ENCODE results near the gene IDH3G. TPM values are rescaled to one million over a fixed set of nuclear protein-coding genes. Genes with fewer than 3 reads are reported as not detected.
"Not testable (repeated sequence)": the region's sequence is repeated elsewhere in the genome, so short reads cannot be mapped to it uniquely, and the experiment has no call there.

The IDH3G gene
- polyA plus RNA-seq, 1 donor (not counting 4 experiments of a cell fraction or from before 2014, with no cell fraction given), result 44.7 TPM

GRCh38 chrX:153755136-153755535 lies 39.0 kb downstream of the IDH3G start:
- Histone ChIP-seq H3K27ac (ENCODE audit: control insufficient read depth, insufficient read depth, low read length) (no peak overlapping the region), H3K4me1 (ENCODE audit: control insufficient read depth, extremely low read depth, insufficient read depth, low read length) (no peaks in the 10 kb centered on the region), H4K20me1 (ENCODE audit: control insufficient read depth, extremely low read depth, insufficient read depth, low read length) (no peaks in the 10 kb centered on the region), H3K9me1 (ENCODE audit: control insufficient read depth, extremely low read depth, insufficient read depth, low read length) (no peaks in the 10 kb centered on the region), H3K27me3 (ENCODE audit: control insufficient read depth, extremely low read depth, insufficient read depth, low read length) (no peaks in the 10 kb centered on the region), H3K4me3 (ENCODE audit: control insufficient read depth in 2 of 3, extremely low read depth in 1 of 3, insufficient read depth in 2 of 3, low read depth in 1 of 3, low read length in 3 of 3) (no peak overlapping the region), H3K79me2 (ENCODE audit: control insufficient read depth, insufficient read depth, low read length) (no peaks in the 10 kb centered on the region), H3K36me3 (ENCODE audit: control insufficient read depth in 2 of 2, extremely low read depth in 1 of 2, insufficient read depth in 2 of 2, low read length in 2 of 2) (no peaks in the 10 kb centered on the region), H3K4me2 (ENCODE audit: control insufficient read depth, extremely low read depth, insufficient read depth, low read depth, low read length) (no peak overlapping the region), H3K9ac (ENCODE audit: control insufficient read depth, extremely low read depth, insufficient read depth, low read length) (no peak overlapping the region), H3K9me3 (ENCODE audit: control insufficient read depth, low read depth, low read length) (no peaks in the 10 kb centered on the region), H2AFZ (ENCODE audit: control insufficient read depth, low read length) (no peak overlapping the region)
- TF ChIP-seq CTCF (optimal IDR thresholded peaks at IDR 0.05 in 1 of 3, IDR thresholded peaks at IDR 0.05 in 1 of 3, conservative IDR thresholded peaks at IDR 0.05 in 1 of 3; ENCODE audit: extremely low read depth in 1 of 3, insufficient read depth in 2 of 3, low read length in 3 of 3) (no peak), EZH2 (IDR thresholded peaks at IDR 0.05; ENCODE audit: low read length) (no peak)
- no peak for FAIRE-seq
- dilution Hi-C loops (cut with MboI; ENCODE audit: extremely low pct_ligation_motif_present, low sequenced_read_pairs), result no loop called here
- no peak for DNase-seq (ENCODE audit: low read depth, low spot score)

- H3K27me3 ChIP-seq (ENCODE audit: control insufficient read depth, extremely low read depth, insufficient read depth, low read length), result no peaks in the 10 kb centered on the region
- H3K9ac ChIP-seq (ENCODE audit: control insufficient read depth, extremely low read depth, insufficient read depth, low read length), result no peak overlapping the region
- H3K9me1 ChIP-seq (ENCODE audit: control insufficient read depth, extremely low read depth, insufficient read depth, low read length), result no peaks in the 10 kb centered on the region
- no peaks in the 10 kb centered on the region for H3K36me3 ChIP-seq (ENCODE audit: control insufficient read depth in 2 of 2, extremely low read depth in 1 of 2, insufficient read depth in 2 of 2, low read length in 2 of 2)
- no peaks in the 10 kb centered on the region for H4K20me1 ChIP-seq (ENCODE audit: control insufficient read depth, extremely low read depth, insufficient read depth, low read length)
- no peak for FAIRE-seq
- no peaks in the 10 kb centered on the region for H3K9me3 ChIP-seq (ENCODE audit: control insufficient read depth, low read depth, low read length)
- H3K4me2 ChIP-seq (ENCODE audit: control insufficient read depth, extremely low read depth, insufficient read depth, low read depth, low read length), result no peak overlapping the region
- no peaks in the 10 kb centered on the region for H3K79me2 ChIP-seq (ENCODE audit: control insufficient read depth, insufficient read depth, low read length)
- no peak for DNase-seq (ENCODE audit: low read depth, low spot score)
- TF ChIP-seq CTCF (optimal IDR thresholded peaks at IDR 0.05 in 1 of 3, IDR thresholded peaks at IDR 0.05 in 1 of 3, conservative IDR thresholded peaks at IDR 0.05 in 1 of 3; ENCODE audit: extremely low read depth in 1 of 3, insufficient read depth in 2 of 3, low read length in 3 of 3), result no peak
- TF ChIP-seq EZH2 (IDR thresholded peaks at IDR 0.05; ENCODE audit: low read length), result no peak
- dilution Hi-C loops (cut with MboI; ENCODE audit: extremely low pct_ligation_motif_present, low sequenced_read_pairs), result no loop called here
- H2AFZ ChIP-seq (ENCODE audit: control insufficient read depth, low read length), result no peak overlapping the region
- H3K4me3 ChIP-seq (ENCODE audit: control insufficient read depth in 2 of 3, extremely low read depth in 1 of 3, insufficient read depth in 2 of 3, low read depth in 1 of 3, low read length in 3 of 3), result no peak overlapping the region
- H3K27ac ChIP-seq (ENCODE audit: control insufficient read depth, insufficient read depth, low read length), result no peak overlapping the region
- no peaks in the 10 kb centered on the region for H3K4me1 ChIP-seq (ENCODE audit: control insufficient read depth, extremely low read depth, insufficient read depth, low read length)
Observed at GRCh38 chrX:153750127-153750774, 43.9 kb downstream of the IDH3G start.

- H3K9me3 ChIP-seq (ENCODE audit: control insufficient read depth, low read depth, low read length); H3K36me3 ChIP-seq (ENCODE audit: control insufficient read depth in 2 of 2, extremely low read depth in 1 of 2, insufficient read depth in 2 of 2, low read length in 2 of 2); H2AFZ ChIP-seq (ENCODE audit: control insufficient read depth, low read length); H3K9ac ChIP-seq (ENCODE audit: control insufficient read depth, extremely low read depth, insufficient read depth, low read length); H3K27me3 ChIP-seq (ENCODE audit: control insufficient read depth, extremely low read depth, insufficient read depth, low read length); H4K20me1 ChIP-seq (ENCODE audit: control insufficient read depth, extremely low read depth, insufficient read depth, low read length); H3K9me1 ChIP-seq (ENCODE audit: control insufficient read depth, extremely low read depth, insufficient read depth, low read length); dilution Hi-C loops (cut with MboI; ENCODE audit: extremely low pct_ligation_motif_present, low sequenced_read_pairs); H3K4me2 ChIP-seq (ENCODE audit: control insufficient read depth, extremely low read depth, insufficient read depth, low read depth, low read length); FAIRE-seq; H3K4me1 ChIP-seq (ENCODE audit: control insufficient read depth, extremely low read depth, insufficient read depth, low read length); DNase-seq (ENCODE audit: low read depth, low spot score); H3K4me3 ChIP-seq (ENCODE audit: control insufficient read depth in 2 of 3, extremely low read depth in 1 of 3, insufficient read depth in 2 of 3, low read depth in 1 of 3, low read length in 3 of 3); H3K79me2 ChIP-seq (ENCODE audit: control insufficient read depth, insufficient read depth, low read length); H3K27ac ChIP-seq (ENCODE audit: control insufficient read depth, insufficient read depth, low read length): not testable (repeated sequence)
Observed at GRCh38 chrX:153749017-153749416, 45.2 kb downstream of the IDH3G start.

- H3K27ac ChIP-seq (ENCODE audit: control insufficient read depth, insufficient read depth, low read length); H4K20me1 ChIP-seq (ENCODE audit: control insufficient read depth, extremely low read depth, insufficient read depth, low read length); FAIRE-seq: not testable (repeated sequence)
Observed at GRCh38 chrX:153746991-153747390, 47.2 kb downstream of the IDH3G start.

More at GRCh38 chrX:153746991-153747390, 47.2 kb downstream of the IDH3G start:
- H3K79me2 ChIP-seq (ENCODE audit: control insufficient read depth, insufficient read depth, low read length); H3K4me3 ChIP-seq (ENCODE audit: control insufficient read depth in 2 of 3, extremely low read depth in 1 of 3, insufficient read depth in 2 of 3, low read depth in 1 of 3, low read length in 3 of 3); H3K27me3 ChIP-seq (ENCODE audit: control insufficient read depth, extremely low read depth, insufficient read depth, low read length); H3K9me3 ChIP-seq (ENCODE audit: control insufficient read depth, low read depth, low read length); H3K9ac ChIP-seq (ENCODE audit: control insufficient read depth, extremely low read depth, insufficient read depth, low read length); DNase-seq (ENCODE audit: low read depth, low spot score); H2AFZ ChIP-seq (ENCODE audit: control insufficient read depth, low read length); H3K4me2 ChIP-seq (ENCODE audit: control insufficient read depth, extremely low read depth, insufficient read depth, low read depth, low read length); dilution Hi-C loops (cut with MboI; ENCODE audit: extremely low pct_ligation_motif_present, low sequenced_read_pairs); H3K36me3 ChIP-seq (ENCODE audit: control insufficient read depth in 2 of 2, extremely low read depth in 1 of 2, insufficient read depth in 2 of 2, low read length in 2 of 2); H3K4me1 ChIP-seq (ENCODE audit: control insufficient read depth, extremely low read depth, insufficient read depth, low read length); H3K9me1 ChIP-seq (ENCODE audit: control insufficient read depth, extremely low read depth, insufficient read depth, low read length): not testable (repeated sequence)
